GM19023 (cell line): Measurements from ENCODE around the gene ANKRD6.
"Not testable (repeated sequence)": the region's sequence is repeated elsewhere in the genome, so short reads cannot be mapped to it uniquely, and the experiment has no call there.

ENCODE experiments used
- ATAC-seq: cut with Tn5 transposase; IDR thresholded peaks from one replicate; pipeline ENCODE4 v1.9.1; 2021; ENCODE audit warnings: mild to moderate bottlenecking, moderate library complexity; ENCODE audit not compliant: unreplicated experiment

Gene ANKRD6

GRCh38 chr6:89641581-89641980, 208.6 kb downstream of the ANKRD6 start:
- ATAC-seq: not testable (repeated sequence)

- ATAC-seq: no peak
These were observed 210.0 kb downstream of the ANKRD6 start for GRCh38 chr6:89642956-89643355.

GRCh38 chr6:89643406-89643805, 210.5 kb downstream of the ANKRD6 start:
- ATAC-seq: no peak

GRCh38 chr6:89644864-89645263, 211.9 kb downstream of the ANKRD6 start:
- ATAC-seq: no peak

- no peak for ATAC-seq
These were observed 216.7 kb downstream of the ANKRD6 start for GRCh38 chr6:89649682-89650081.

- ATAC-seq: no peak
These were observed 217.6 kb downstream of the ANKRD6 start for GRCh38 chr6:89650579-89650978.

GRCh38 chr6:89655122-89655521, 222.2 kb downstream of the ANKRD6 start:
- no peak for ATAC-seq

GRCh38 chr6:89657445-89658158, 224.7 kb downstream of the ANKRD6 start:
- no peak for ATAC-seq

GRCh38 chr6:89660981-89661380, 228.0 kb downstream of the ANKRD6 start:
- ATAC-seq: no peak

- ATAC-seq: no peak
These were observed 228.6 kb downstream of the ANKRD6 start for GRCh38 chr6:89661559-89661958.

- ATAC-seq: no peak
These were observed 229.8 kb downstream of the ANKRD6 start for GRCh38 chr6:89662659-89663223.

GRCh38 chr6:89667872-89668556, 235.1 kb downstream of the ANKRD6 start:
- no peak for ATAC-seq

GRCh38 chr6:89669002-89669401, 236.1 kb downstream of the ANKRD6 start:
- ATAC-seq: no peak

GRCh38 chr6:89670935-89671565, 238.1 kb downstream of the ANKRD6 start:
- ATAC-seq: no peak

- no peak for ATAC-seq
These were observed 243.2 kb downstream of the ANKRD6 start for GRCh38 chr6:89675949-89676748.

GRCh38 chr6:89678531-89678930, 245.6 kb downstream of the ANKRD6 start:
- ATAC-seq: no peak

- no peak for ATAC-seq
These were observed 246.5 kb downstream of the ANKRD6 start for GRCh38 chr6:89679215-89680120.

GRCh38 chr6:89680150-89680549, 247.2 kb downstream of the ANKRD6 start:
- ATAC-seq: no peak

- no peak for ATAC-seq
These were observed 247.6 kb downstream of the ANKRD6 start for GRCh38 chr6:89680551-89680950.
